A549 (cell line): Measurements from ENCODE around the gene AGFG1.
"Not testable (repeated sequence)": the region's sequence is repeated elsewhere in the genome, so short reads cannot be mapped to it uniquely, and the experiment has no call there.

Experiments used
- CEBPB ChIP-seq, 2 experiments: fragments of >200 bp in 1 of 2; sonication (Bioruptor Twin) in 1 of 2; formaldehyde crosslinking in 1 of 2; IDR thresholded peaks; 2 replicates each; pipeline ENCODE4 v1.6.1; 2012 to 2016
- CTCF ChIP-seq: fragments of >200 bp; sonication (Bioruptor Twin); formaldehyde crosslinking; IDR thresholded peaks from 3 replicates; pipeline ENCODE4 v1.5.1; 2016
- GATA3 ChIP-seq: IDR thresholded peaks from 2 replicates; pipeline ENCODE4 v1.6.1; 2012; ENCODE audit warnings: borderline replicate concordance
- KDM1A ChIP-seq: fragments of 200-600 bp; sonication (generic); IDR thresholded peaks from 2 replicates; pipeline ENCODE4 v1.6.1; 2016; ENCODE audit warnings: low read depth, mild to moderate bottlenecking
- MAX ChIP-seq: IDR thresholded peaks from 2 replicates; pipeline ENCODE4 v1.6.1; 2012
- MYC ChIP-seq: IDR thresholded peaks from 2 replicates; pipeline ENCODE4 v1.6.1; 2012; ENCODE audit warnings: mild to moderate bottlenecking, inconsistent platforms, low read length, improper control_type of control experiment, borderline replicate concordance
- NFE2L2 ChIP-seq: fragments of 150-350 bp; conservative IDR thresholded peaks from 2 replicates; pipeline ENCODE4 v1.6.1; 2014; ENCODE audit warnings: low read length
- POLR2A ChIP-seq: IDR thresholded peaks from 2 replicates; pipeline ENCODE4 v1.6.1; 2012; ENCODE audit warnings: mild to moderate bottlenecking, low read length
- USF2 ChIP-seq: fragments of 450-650 bp; IDR thresholded peaks from 2 replicates; pipeline ENCODE4 v1.6.1; 2014; ENCODE audit warnings: antibody characterized with exemption
- ZFP36 ChIP-seq: fragments of 450-650 bp; IDR thresholded peaks from 2 replicates; pipeline ENCODE4 v1.6.1; 2014; ENCODE audit warnings: borderline replicate concordance; ENCODE audit not compliant: partially characterized antibody

DNA sequence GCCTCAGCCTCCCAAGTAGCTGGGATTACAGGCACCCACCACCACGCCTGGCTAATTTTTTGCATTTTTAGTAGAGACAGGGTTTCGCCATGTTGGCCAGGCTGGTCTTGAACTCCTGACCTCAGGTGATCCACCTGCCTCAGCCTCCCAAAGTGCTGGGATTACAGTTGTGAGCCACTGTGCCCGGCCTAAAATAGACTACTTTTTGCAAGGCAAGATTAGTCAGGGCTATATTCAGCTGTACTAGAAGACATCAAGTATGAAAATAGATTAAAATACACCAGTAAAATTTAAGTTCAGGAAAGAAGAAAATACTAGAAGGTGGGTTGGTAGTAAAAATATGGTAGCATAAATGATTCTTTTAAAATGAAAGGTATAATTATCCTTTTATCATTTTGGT lies 49.2 kb downstream of the AGFG1 start:
- TF ChIP-seq CTCF; USF2; ZFP36; GATA3; POLR2A; MAX; NFE2L2; KDM1A; MYC; CEBPB (IDR thresholded peaks at IDR 0.05): not testable (repeated sequence)
